ENCODE results near the gene COL18A1. TPM values are rescaled to one million over a fixed set of nuclear protein-coding genes. Genes with fewer than 3 reads are reported as not detected.

COL18A1 gene
- total and polyA plus RNA-seq, 2 experiments from 2014 or later, result 97.1 to 140 TPM

DNA sequence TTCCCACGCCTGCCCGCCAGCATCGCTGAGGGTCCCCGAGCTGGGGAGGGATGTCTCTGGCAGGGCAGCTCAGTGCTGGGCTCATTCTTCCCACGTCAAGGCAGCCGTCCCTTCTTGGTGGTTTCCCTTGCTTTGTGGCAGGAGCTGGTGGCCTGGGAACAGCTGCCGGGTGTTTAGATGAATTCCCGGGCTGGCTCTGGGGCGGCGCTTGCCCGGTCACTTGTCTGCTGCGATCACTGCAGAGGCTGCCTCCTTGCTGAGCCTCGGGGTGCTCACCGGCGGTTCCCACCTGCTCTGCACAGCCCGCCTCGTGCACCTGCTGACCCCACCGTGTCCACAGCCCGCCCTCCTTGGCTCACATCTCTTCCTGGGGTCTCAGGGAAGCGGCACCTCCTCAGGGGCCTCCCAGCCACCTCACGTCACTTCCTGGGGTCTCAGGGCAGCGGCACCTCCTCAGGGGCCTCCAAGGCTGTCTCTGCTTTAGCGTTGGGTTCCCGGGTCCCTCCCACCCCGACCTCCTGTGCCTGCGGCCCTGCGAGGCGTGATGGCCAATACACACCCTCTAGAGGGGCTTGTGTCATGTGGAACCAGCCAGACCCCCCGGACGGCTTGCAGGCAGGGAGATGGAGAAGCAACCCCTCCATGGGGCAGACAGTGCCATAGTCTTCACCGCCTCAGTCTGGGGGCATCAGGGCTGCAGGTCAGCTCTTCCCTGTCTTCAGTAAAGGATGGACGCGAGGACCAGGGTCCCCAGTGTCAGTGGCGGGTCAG, 13.5 kb downstream of the COL18A1 start:
- no peaks in the 10 kb centered on the region for H3K36me3 ChIP-seq (replicated peaks; ENCODE audit: insufficient read depth, low read depth)
- TF ChIP-seq, protein P1, sequence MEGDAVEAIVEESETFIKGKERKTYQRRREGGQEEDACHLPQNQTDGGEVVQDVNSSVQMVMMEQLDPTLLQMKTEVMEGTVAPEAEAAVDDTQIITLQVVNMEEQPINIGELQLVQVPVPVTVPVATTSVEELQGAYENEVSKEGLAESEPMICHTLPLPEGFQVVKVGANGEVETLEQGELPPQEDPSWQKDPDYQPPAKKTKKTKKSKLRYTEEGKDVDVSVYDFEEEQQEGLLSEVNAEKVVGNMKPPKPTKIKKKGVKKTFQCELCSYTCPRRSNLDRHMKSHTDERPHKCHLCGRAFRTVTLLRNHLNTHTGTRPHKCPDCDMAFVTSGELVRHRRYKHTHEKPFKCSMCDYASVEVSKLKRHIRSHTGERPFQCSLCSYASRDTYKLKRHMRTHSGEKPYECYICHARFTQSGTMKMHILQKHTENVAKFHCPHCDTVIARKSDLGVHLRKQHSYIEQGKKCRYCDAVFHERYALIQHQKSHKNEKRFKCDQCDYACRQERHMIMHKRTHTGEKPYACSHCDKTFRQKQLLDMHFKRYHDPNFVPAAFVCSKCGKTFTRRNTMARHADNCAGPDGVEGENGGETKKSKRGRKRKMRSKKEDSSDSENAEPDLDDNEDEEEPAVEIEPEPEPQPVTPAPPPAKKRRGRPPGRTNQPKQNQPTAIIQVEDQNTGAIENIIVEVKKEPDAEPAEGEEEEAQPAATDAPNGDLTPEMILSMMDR (IDR thresholded peaks at IDR 0.05; ENCODE audit: poor library complexity), result no peak
- TF ChIP-seq EZH2phosphoT487 (IDR thresholded peaks at IDR 0.05; ENCODE audit: low read depth, severe bottlenecking, unreplicated experiment), result no peak
- no peak for TF ChIP-seq EZH2 (IDR thresholded peaks at IDR 0.05; ENCODE audit: borderline replicate concordance)
- H3K4me1 ChIP-seq (ENCODE audit: insufficient read depth), result peaks cover 8% of the 10 kb centered on the region
- DNase-seq (ENCODE audit: low spot score), result peak; percentile 4
- no peak overlapping the region for H2AFZ ChIP-seq
- H4K20me1 ChIP-seq (ENCODE audit: insufficient read depth, poor library complexity, severe bottlenecking), result no peaks in the 10 kb centered on the region
- no peaks in the 10 kb centered on the region for H3K9me3 ChIP-seq (ENCODE audit: low read depth)
- WGBS (ENCODE audit: low lambda C conversion rate, missing lambda C conversion rate), result 88% methylated on average over 32 of the region's 34 CpGs
- no peak overlapping the region for H3K4me3 ChIP-seq
- H3K9me2 ChIP-seq (replicated peaks; ENCODE audit: insufficient read depth), result no peaks in the 10 kb centered on the region
- no peaks in the 10 kb centered on the region for H3K27me3 ChIP-seq
- peaks cover 84% of the 10 kb centered on the region for H3K79me2 ChIP-seq
- no peak overlapping the region for H3K27ac ChIP-seq
- no peak overlapping the region for H3K4me2 ChIP-seq

DNA sequence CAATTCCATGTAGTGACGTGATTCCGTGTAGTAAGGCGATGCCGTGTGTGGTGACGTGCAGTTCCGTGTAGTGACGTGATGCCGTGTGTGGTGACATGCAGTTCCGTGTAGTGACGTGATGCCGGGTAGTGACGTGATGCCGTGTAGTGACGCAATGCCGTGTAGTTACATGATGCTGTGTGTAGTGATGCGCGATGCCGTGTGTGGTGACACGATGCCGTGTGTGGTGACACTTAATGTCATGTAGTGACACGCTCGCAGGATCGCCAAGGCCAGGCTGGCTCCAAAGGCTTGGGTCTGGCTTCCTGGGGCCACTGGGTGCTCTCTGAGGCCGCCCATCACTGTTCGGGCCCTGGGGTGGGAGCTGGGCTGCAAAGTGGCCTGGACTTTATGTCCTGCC, 14.2 kb downstream of the COL18A1 start:
- Histone ChIP-seq H3K79me2 (peaks cover 87% of the 10 kb centered on the region), H3K36me3 (replicated peaks; ENCODE audit: insufficient read depth, low read depth) (no peaks in the 10 kb centered on the region), H4K20me1 (ENCODE audit: insufficient read depth, poor library complexity, severe bottlenecking) (no peaks in the 10 kb centered on the region), H3K4me1 (ENCODE audit: insufficient read depth) (peaks cover 15% of the 10 kb centered on the region), H3K4me2 (no peak overlapping the region), H3K4me3 (no peak overlapping the region), H2AFZ (no peak overlapping the region), H3K27ac (no peak overlapping the region), H3K27me3 (no peaks in the 10 kb centered on the region), H3K9me2 (replicated peaks; ENCODE audit: insufficient read depth) (no peaks in the 10 kb centered on the region), H3K9me3 (ENCODE audit: low read depth) (no peaks in the 10 kb centered on the region)
- TF ChIP-seq EZH2phosphoT487 (IDR thresholded peaks at IDR 0.05; ENCODE audit: low read depth, severe bottlenecking, unreplicated experiment) (no peak), EZH2 (IDR thresholded peaks at IDR 0.05; ENCODE audit: borderline replicate concordance) (no peak)
- TF ChIP-seq, protein P1 (IDR thresholded peaks at IDR 0.05; ENCODE audit: poor library complexity), result no peak
- WGBS (ENCODE audit: low lambda C conversion rate, missing lambda C conversion rate), result 97% methylated on average over 24 of the region's 25 CpGs
- peak; percentile 2 for DNase-seq (ENCODE audit: low spot score)

DNA sequence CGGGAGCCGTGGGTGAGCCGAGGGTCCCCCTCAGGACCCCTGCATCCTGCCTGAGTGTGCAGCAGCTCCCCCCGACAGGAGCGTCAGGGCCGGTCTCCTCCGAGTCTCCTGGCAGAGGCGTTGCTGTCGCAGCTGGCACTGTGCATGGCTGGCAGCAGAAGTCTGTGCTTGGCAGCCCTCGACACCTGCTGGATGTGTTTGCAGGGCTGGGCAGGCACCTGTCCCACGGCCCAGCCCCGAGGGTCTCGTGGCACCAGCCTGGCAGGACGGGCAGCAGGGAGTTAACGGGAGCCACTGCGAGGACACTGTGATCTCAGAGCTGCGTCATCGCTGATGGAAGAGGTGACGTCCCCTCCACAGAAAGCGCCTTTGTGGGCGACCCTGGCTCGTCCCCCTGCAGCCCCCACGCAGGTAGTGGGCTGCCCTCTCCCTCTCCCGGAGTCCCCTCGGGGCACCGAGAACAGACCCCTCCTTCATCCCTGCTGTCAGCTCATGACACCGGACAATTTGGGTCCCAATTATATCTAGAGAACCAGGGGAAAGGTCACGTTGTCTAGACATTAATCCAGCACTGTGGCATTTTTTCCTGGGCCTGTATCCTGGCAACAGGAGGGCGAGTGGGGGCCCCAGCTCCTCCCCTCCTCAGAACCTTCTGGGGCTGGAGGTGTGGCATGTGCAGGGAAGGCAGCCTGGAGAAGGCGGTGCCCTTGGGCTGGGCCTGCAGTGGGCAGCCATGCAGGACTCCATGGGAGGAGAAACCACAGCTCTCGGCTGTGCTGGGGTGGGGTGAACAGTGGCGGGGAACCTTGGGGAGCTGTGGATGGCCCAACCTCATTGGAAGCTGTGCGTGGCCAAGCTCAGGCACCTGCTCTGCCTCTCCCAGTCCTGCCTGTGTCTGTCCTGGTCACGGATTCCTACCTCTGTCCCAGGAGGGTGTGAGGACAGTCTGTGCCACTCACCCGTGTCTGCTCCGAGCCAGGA, 15.4 kb downstream of the COL18A1 start:
- peaks cover 20% of the 10 kb centered on the region for H3K4me1 ChIP-seq (ENCODE audit: insufficient read depth)
- H3K79me2 ChIP-seq, result peaks cover 86% of the 10 kb centered on the region
- H3K27ac ChIP-seq, result no peak overlapping the region
- H3K27me3 ChIP-seq, result no peaks in the 10 kb centered on the region
- DNase-seq (ENCODE audit: low spot score), result peak; percentile 70
- H3K4me2 ChIP-seq, result no peak overlapping the region
- H3K9me3 ChIP-seq (ENCODE audit: low read depth), result no peaks in the 10 kb centered on the region
- 78% methylated on average over 32 of the region's 36 CpGs for WGBS (ENCODE audit: low lambda C conversion rate, missing lambda C conversion rate)
- H4K20me1 ChIP-seq (ENCODE audit: insufficient read depth, poor library complexity, severe bottlenecking), result no peaks in the 10 kb centered on the region
- no peak overlapping the region for H3K4me3 ChIP-seq
- H3K36me3 ChIP-seq (replicated peaks; ENCODE audit: insufficient read depth, low read depth), result no peaks in the 10 kb centered on the region
- H2AFZ ChIP-seq, result no peak overlapping the region
- H3K9me2 ChIP-seq (replicated peaks; ENCODE audit: insufficient read depth), result no peaks in the 10 kb centered on the region
- TF ChIP-seq EZH2phosphoT487 (IDR thresholded peaks at IDR 0.05; ENCODE audit: low read depth, severe bottlenecking, unreplicated experiment) (no peak), EZH2 (IDR thresholded peaks at IDR 0.05; ENCODE audit: borderline replicate concordance) (no peak)
- TF ChIP-seq, protein P1 (IDR thresholded peaks at IDR 0.05; ENCODE audit: poor library complexity), result no peak

All from hepatocyte (in vitro differentiated cells).